PC-3 (cell line): ENCODE results near the gene PSMD6. TPM values are rescaled to one million over a fixed set of nuclear protein-coding genes. Genes with fewer than 3 reads are reported as not detected.

Experiments used
- ATAC-seq: fragments of 200-7000 bp; cut with Tn5 transposase; 2 replicates; pipeline ENCODE4 v1.9.1; 2020; ENCODE audit warnings: mild to moderate bottlenecking, moderate library complexity
- BruUV-seq: library from RNA; stranded (reverse); fragments of 400-500 nt; replicated peaks from 2 replicates; lab custom pipeline; 2021; lab: Mats Ljungman, UMichigan
- CTCF ChIA-PET: fragments of 300-600 bp; sonication (Branson Sonifier 250); formaldehyde crosslinking; loops from one replicate; lab custom pipeline; 2022; ENCODE audit warnings: antibody characterized with exemption; lab: Charles Lee
- POLR2A ChIA-PET: fragments of 300-600 bp; sonication (Branson Sonifier 250); formaldehyde crosslinking; loops from one replicate; lab custom pipeline; 2022; ENCODE audit warnings: antibody characterized with exemption; ENCODE audit not compliant: unreplicated experiment; lab: Charles Lee
- DNase-seq: peaks from one replicate; pipeline ENCODE4 v3.0.0-alpha.2; 2015
- H2AFZ ChIP-seq: fragments of 300-600 bp; sonication (generic); 2 replicates; pipeline ENCODE4 v1.6.0; 2016; ENCODE audit warnings: antibody characterized with exemption, low read length
- H3F3A ChIP-seq: fragments of 300-600 bp; sonication (generic); one replicate; pipeline ENCODE4 v1.6.0; 2017; ENCODE audit warnings: antibody characterized with exemption, low read length, control low read depth, mild to moderate bottlenecking; ENCODE audit not compliant: unreplicated experiment
- H3K27ac ChIP-seq: fragments of 300-600 bp; sonication (generic); 2 replicates; pipeline ENCODE4 v1.5.1; 2016; ENCODE audit warnings: mild to moderate bottlenecking, low read length
- H3K27me3 ChIP-seq: fragments of 300-600 bp; sonication (generic); 2 replicates; pipeline ENCODE4 v1.6.1; 2016; ENCODE audit warnings: low read length, mixed read lengths
- H3K36me3 ChIP-seq: fragments of 300-600 bp; sonication (generic); 2 replicates; pipeline ENCODE4 v1.6.1; 2016; ENCODE audit warnings: low read depth, mixed run types, low read length, mixed read lengths
- H3K4me1 ChIP-seq: fragments of 300-600 bp; sonication (generic); 2 replicates; pipeline ENCODE4 v1.5.1; 2016; ENCODE audit warnings: low read length; ENCODE audit not compliant: insufficient read depth
- H3K4me2 ChIP-seq: fragments of 300-600 bp; sonication (generic); 2 replicates; pipeline ENCODE4 v1.6.0; 2016; ENCODE audit warnings: low read length
- H3K4me3 ChIP-seq: fragments of 300-600 bp; sonication (generic); 2 replicates; pipeline ENCODE4 v1.5.1; 2016; ENCODE audit warnings: mild to moderate bottlenecking, low read length, mixed read lengths
- H3K79me2 ChIP-seq: fragments of 300-600 bp; sonication (generic); 2 replicates; pipeline ENCODE4 v1.6.1; 2017; ENCODE audit warnings: low read length, mixed read lengths
- H3K9ac ChIP-seq: fragments of 300-600 bp; sonication (generic); 2 replicates; pipeline ENCODE4 v1.6.0; 2016; ENCODE audit warnings: mild to moderate bottlenecking, low read length
- H3K9me2 ChIP-seq: fragments of 300-600 bp; sonication (generic); replicated peaks from 2 replicates; pipeline ENCODE4 v1.6.1; 2016; ENCODE audit warnings: mixed run types, low read length, mixed read lengths
- H3K9me3 ChIP-seq: fragments of 300-600 bp; sonication (generic); 2 replicates; pipeline ENCODE4 v1.6.1; 2016; ENCODE audit warnings: low read length, mixed read lengths
- H4K20me1 ChIP-seq: fragments of 300-600 bp; sonication (generic); 2 replicates; pipeline ENCODE4 v1.6.1; 2016; ENCODE audit warnings: low read length, mixed read lengths
- EZH2 ChIP-seq: fragments of 300-600 bp; sonication (generic); IDR thresholded peaks from one replicate; pipeline ENCODE4 v1.6.1; 2017; ENCODE audit warnings: antibody characterized with exemption, mild to moderate bottlenecking, low read length; ENCODE audit not compliant: unreplicated experiment
- EZH2phosphoT487 ChIP-seq: fragments of 300-600 bp; sonication (generic); IDR thresholded peaks from 2 replicates; pipeline ENCODE4 v1.6.1; 2018; ENCODE audit warnings: mild to moderate bottlenecking, antibody characterized with exemption, low read length, borderline replicate concordance
- intact Hi-C: fragments of 100-400 bp; cut with micrococcal nuclease; formaldehyde crosslinking; loops from 2 replicates; pipeline ENCODE4 v1.9.0; 2023
- total RNA-seq: library from RNA; depleted of rRNA; stranded (reverse); fragments of >200 nt; gene quantifications from 2 replicates; pipeline ENCODE4 v1.2.3, GENCODE V29; 2014
- TF ChIP-seq, protein P1 (sequence below): fragments of 300-600 bp; sonication (generic); conservative IDR thresholded peaks from 2 replicates; pipeline ENCODE4 v1.5.1; 2017; ENCODE audit warnings: antibody characterized with exemption, low read depth, mild to moderate bottlenecking, low read length

PSMD6 gene
- total RNA-seq, 1 experiment from 2014 or later, result 80.7 TPM

DNA sequence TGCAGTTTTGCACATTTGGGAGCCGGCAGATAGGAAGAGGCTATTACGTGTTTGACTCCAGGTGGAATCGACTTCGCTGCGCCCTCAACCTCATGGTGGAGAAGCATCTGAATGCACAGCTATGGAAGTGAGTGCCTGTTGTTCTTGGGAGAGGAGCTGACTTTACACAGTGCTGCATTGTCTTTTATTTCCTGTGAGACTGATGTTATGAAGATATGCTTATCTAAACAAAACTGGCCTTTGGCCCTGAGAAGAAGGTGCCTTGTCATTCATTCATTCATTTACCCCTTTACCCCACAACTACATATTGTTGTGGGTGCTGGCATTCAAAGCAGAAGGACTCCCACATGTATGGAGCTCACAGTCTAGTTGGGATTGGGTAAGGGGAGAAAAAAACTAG, 32.6 kb downstream of the PSMD6 start:
- DNase-seq (no peak), ATAC-seq (no peak)
- H3K27me3 ChIP-seq, result no peaks in the 10 kb centered on the region
- no peak overlapping the region for H3K4me2 ChIP-seq
- POLR2A ChIA-PET, result no interaction called here
- no peak overlapping the region for H3K27ac ChIP-seq
- no peaks in the 10 kb centered on the region for H3K79me2 ChIP-seq
- no peaks in the 10 kb centered on the region for H3K36me3 ChIP-seq
- no peaks in the 10 kb centered on the region for H4K20me1 ChIP-seq
- TF ChIP-seq EZH2phosphoT487 (no peak), EZH2 (no peak)
- TF ChIP-seq, protein P1, sequence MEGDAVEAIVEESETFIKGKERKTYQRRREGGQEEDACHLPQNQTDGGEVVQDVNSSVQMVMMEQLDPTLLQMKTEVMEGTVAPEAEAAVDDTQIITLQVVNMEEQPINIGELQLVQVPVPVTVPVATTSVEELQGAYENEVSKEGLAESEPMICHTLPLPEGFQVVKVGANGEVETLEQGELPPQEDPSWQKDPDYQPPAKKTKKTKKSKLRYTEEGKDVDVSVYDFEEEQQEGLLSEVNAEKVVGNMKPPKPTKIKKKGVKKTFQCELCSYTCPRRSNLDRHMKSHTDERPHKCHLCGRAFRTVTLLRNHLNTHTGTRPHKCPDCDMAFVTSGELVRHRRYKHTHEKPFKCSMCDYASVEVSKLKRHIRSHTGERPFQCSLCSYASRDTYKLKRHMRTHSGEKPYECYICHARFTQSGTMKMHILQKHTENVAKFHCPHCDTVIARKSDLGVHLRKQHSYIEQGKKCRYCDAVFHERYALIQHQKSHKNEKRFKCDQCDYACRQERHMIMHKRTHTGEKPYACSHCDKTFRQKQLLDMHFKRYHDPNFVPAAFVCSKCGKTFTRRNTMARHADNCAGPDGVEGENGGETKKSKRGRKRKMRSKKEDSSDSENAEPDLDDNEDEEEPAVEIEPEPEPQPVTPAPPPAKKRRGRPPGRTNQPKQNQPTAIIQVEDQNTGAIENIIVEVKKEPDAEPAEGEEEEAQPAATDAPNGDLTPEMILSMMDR, result no peak
- H3K9me2 ChIP-seq, result no peaks in the 10 kb centered on the region
- intact Hi-C loops, result loop anchor here (5.0 kb wide), 1 partner anchor 128 kb away; the partner anchor contains the start of genes ATXN7 and THOC7
- no TSS peak for BruUV-seq
- no peak overlapping the region for H2AFZ ChIP-seq
- H3K4me1 ChIP-seq, result no peaks in the 10 kb centered on the region
- no peak overlapping the region for H3K4me3 ChIP-seq
- CTCF ChIA-PET, result no interaction called here
- no peaks in the 10 kb centered on the region for H3F3A ChIP-seq
- no peaks in the 10 kb centered on the region for H3K9me3 ChIP-seq
- no peak overlapping the region for H3K9ac ChIP-seq

DNA sequence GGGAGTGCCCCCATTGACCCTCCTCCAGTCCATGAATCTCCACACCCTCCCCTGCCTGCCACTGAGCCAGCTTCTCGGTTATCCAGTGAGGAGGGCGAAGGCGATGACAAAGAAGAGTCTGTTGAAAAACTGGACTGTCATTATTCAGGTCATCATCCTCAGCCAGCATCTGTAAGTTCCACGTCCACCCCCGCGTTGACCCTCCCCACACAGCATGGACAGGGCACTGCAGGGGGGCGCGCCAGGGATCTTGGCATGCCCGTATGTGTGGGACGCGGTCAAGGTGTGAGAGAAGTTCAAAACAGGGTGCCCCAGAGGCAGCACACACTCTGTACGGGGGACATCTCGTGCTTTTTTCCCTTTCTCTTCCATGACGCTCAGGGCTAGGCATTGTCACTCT, 33.1 kb downstream of the PSMD6 start:
- no peak overlapping the region for H3K4me2 ChIP-seq
- H3K9me3 ChIP-seq, result no peaks in the 10 kb centered on the region
- no peaks in the 10 kb centered on the region for H4K20me1 ChIP-seq
- intact Hi-C loops, result loop anchor here (5.0 kb wide), 1 partner anchor 128 kb away; the partner anchor contains the start of genes ATXN7 and THOC7
- POLR2A ChIA-PET, result no interaction called here
- no peaks in the 10 kb centered on the region for H3K36me3 ChIP-seq
- H3K9ac ChIP-seq, result no peak overlapping the region
- H3K4me1 ChIP-seq, result no peaks in the 10 kb centered on the region
- no peak overlapping the region for H2AFZ ChIP-seq
- CTCF ChIA-PET, result no interaction called here
- DNase-seq (no peak), ATAC-seq (no peak)
- H3K27ac ChIP-seq, result no peak overlapping the region
- no peak overlapping the region for H3K4me3 ChIP-seq
- no peaks in the 10 kb centered on the region for H3K9me2 ChIP-seq
- H3K27me3 ChIP-seq, result no peaks in the 10 kb centered on the region
- TF ChIP-seq, protein P1, result no peak
- no peak for TF ChIP-seq EZH2phosphoT487
- no peaks in the 10 kb centered on the region for H3F3A ChIP-seq
- no peaks in the 10 kb centered on the region for H3K79me2 ChIP-seq
- no TSS peak for BruUV-seq

DNA sequence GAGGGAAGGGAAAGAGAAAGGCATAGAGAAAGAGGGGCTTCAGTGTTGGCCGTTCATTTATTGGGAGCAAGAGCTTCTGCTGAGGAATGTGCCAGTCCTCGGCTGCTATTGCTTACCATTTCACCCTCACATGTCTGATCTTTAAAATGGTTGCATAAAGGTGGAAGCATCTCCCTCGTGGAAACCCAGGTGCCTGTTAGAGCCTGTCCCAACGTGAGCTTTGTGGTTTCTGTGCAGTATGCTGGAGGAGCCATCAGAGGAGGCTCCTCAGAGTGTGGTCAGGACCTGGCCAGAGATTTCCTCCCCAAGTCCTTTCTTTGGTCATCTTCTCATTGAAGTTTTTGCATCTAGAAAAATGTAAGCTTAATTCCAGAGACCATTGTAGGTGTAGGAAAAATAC, 34.4 kb downstream of the PSMD6 start:
- H3K36me3 ChIP-seq, result no peaks in the 10 kb centered on the region
- ATAC-seq (no peak), DNase-seq (no peak)
- H2AFZ ChIP-seq, result no peak overlapping the region
- no peaks in the 10 kb centered on the region for H3K27me3 ChIP-seq
- no peak overlapping the region for H3K9ac ChIP-seq
- ChIA-PET CTCF (no interaction called here), POLR2A (no interaction called here)
- H3K4me1 ChIP-seq, result no peaks in the 10 kb centered on the region
- no peak overlapping the region for H3K27ac ChIP-seq
- no peaks in the 10 kb centered on the region for H3F3A ChIP-seq
- H3K9me3 ChIP-seq, result no peaks in the 10 kb centered on the region
- H4K20me1 ChIP-seq, result no peaks in the 10 kb centered on the region
- no peaks in the 10 kb centered on the region for H3K9me2 ChIP-seq
- intact Hi-C loops, result no loop called here
- no peak overlapping the region for H3K4me2 ChIP-seq
- BruUV-seq, result no TSS peak
- no peaks in the 10 kb centered on the region for H3K79me2 ChIP-seq
- TF ChIP-seq, protein P1, result no peak
- TF ChIP-seq EZH2phosphoT487, result no peak
- no peak for TF ChIP-seq EZH2
- H3K4me3 ChIP-seq, result no peak overlapping the region
